Stimulated activated effector memory CD8-positive, alpha-beta T cell treated with anti-CD3 and anti-CD28 coated beads, Interleukin-12 subunit alpha, Interleukin-12 subunit beta, amount 100 ng/mL, for 72 hours (primary cell): ENCODE measurements around the gene HS6ST3.

ENCODE experiments used
- ATAC-seq: fragments of 150-1000 bp; cut with Tn5 transposase; 2 replicates; pipeline ENCODE4 v1.10.0; 2021
- DNase-seq, 2 donors: peaks; one replicate each; pipeline ENCODE4 v3.0.0; 2021 to 2022; ENCODE audit warnings: low spot score in 2 of 2
- H3K27ac Mint-ChIP-seq: one replicate; pipeline ENCODE4 v1.8.0; 2022; ENCODE audit warnings: mild to moderate bottlenecking, mixed read lengths
- H3K36me3 Mint-ChIP-seq: one replicate; pipeline ENCODE4 v1.8.0; 2022; ENCODE audit warnings: mild to moderate bottlenecking, mixed read lengths
- H3K4me1 Mint-ChIP-seq: one replicate; pipeline ENCODE4 v1.8.0; 2022; ENCODE audit warnings: mixed read lengths
- H3K4me3 Mint-ChIP-seq: one replicate; pipeline ENCODE4 v1.8.0; 2022; ENCODE audit warnings: mild to moderate bottlenecking, mixed read lengths
- H3K9me3 Mint-ChIP-seq: one replicate; pipeline ENCODE4 v1.8.0; 2022; ENCODE audit warnings: mixed read lengths

The HS6ST3 gene

GRCh38 chr13:96780105-96780504, 690.2 kb downstream of the HS6ST3 start:
- no peak for ATAC-seq

GRCh38 chr13:96781141-96781540, 691.2 kb downstream of the HS6ST3 start:
- no peaks in the 10 kb centered on the region for H3K36me3 Mint-ChIP-seq
- DNase-seq (no peak), ATAC-seq (no peak)
- H3K9me3 Mint-ChIP-seq = peaks cover 14% of the 10 kb centered on the region
- no peak overlapping the region for H3K27ac Mint-ChIP-seq
- H3K4me3 Mint-ChIP-seq = no peak overlapping the region
- H3K4me1 Mint-ChIP-seq = no peaks in the 10 kb centered on the region

More at GRCh38 chr13:96780105-96780504, 690.2 kb downstream of the HS6ST3 start:
- DNase-seq = no peak
- Mint-ChIP-seq H3K4me3 (no peak overlapping the region), H3K4me1 (no peaks in the 10 kb centered on the region), H3K36me3 (no peaks in the 10 kb centered on the region), H3K9me3 (peaks cover 19% of the 10 kb centered on the region), H3K27ac (no peak overlapping the region)

GRCh38 chr13:96782186-96782585, 692.3 kb downstream of the HS6ST3 start:
- no peak overlapping the region for H3K27ac Mint-ChIP-seq
- ATAC-seq (no peak), DNase-seq (no peak)
- no peak overlapping the region for H3K4me3 Mint-ChIP-seq
- peaks cover 14% of the 10 kb centered on the region for H3K9me3 Mint-ChIP-seq
- H3K36me3 Mint-ChIP-seq = no peaks in the 10 kb centered on the region
- no peaks in the 10 kb centered on the region for H3K4me1 Mint-ChIP-seq

GRCh38 chr13:96783057-96783456, 693.1 kb downstream of the HS6ST3 start:
- H3K4me3 Mint-ChIP-seq = no peak overlapping the region
- no peaks in the 10 kb centered on the region for H3K36me3 Mint-ChIP-seq
- no peaks in the 10 kb centered on the region for H3K4me1 Mint-ChIP-seq
- H3K27ac Mint-ChIP-seq = no peak overlapping the region
- ATAC-seq = no peak
- H3K9me3 Mint-ChIP-seq = peaks cover 10% of the 10 kb centered on the region
- no peak for DNase-seq

DNA sequence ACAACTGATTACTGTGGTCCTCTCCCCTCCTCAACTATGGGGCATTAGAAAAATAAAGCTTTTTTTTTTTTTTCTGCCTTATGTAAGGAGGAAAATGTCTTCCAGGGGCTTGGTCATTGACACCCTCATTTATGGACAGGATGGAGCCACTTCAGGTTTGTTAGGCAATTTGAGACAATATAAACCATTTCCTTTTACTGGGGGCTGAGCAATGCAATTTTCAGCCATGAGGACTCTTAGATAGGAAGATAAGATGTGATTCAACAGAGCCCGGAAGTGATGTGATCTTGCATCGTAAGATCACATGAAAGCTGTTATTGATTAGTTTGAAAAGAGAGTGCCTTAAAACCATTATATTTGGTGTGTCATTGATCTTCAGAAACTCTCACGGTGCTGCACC, 693.6 kb downstream of the HS6ST3 start:
- Mint-ChIP-seq H3K4me3 (no peak overlapping the region), H3K4me1 (no peaks in the 10 kb centered on the region), H3K27ac (no peak overlapping the region), H3K36me3 (no peaks in the 10 kb centered on the region), H3K9me3 (peaks cover 10% of the 10 kb centered on the region)
- DNase-seq (no peak), ATAC-seq (no peak)

- DNase-seq = no peak
- no peaks in the 10 kb centered on the region for H3K36me3 Mint-ChIP-seq
- H3K27ac Mint-ChIP-seq = no peak overlapping the region
Observed at GRCh38 chr13:96785986-96786385, 696.1 kb downstream of the HS6ST3 start.

GRCh38 chr13:96792188-96792587, 702.3 kb downstream of the HS6ST3 start:
- no peak for ATAC-seq

More at GRCh38 chr13:96785986-96786385, 696.1 kb downstream of the HS6ST3 start:
- H3K4me3 Mint-ChIP-seq = no peak overlapping the region
- no peaks in the 10 kb centered on the region for H3K4me1 Mint-ChIP-seq
- no peak for ATAC-seq
- peaks cover 7% of the 10 kb centered on the region for H3K9me3 Mint-ChIP-seq

GRCh38 chr13:96792736-96793403, 703.0 kb downstream of the HS6ST3 start:
- Mint-ChIP-seq H3K4me1 (no peaks in the 10 kb centered on the region), H3K4me3 (no peak overlapping the region), H3K27ac (no peak overlapping the region), H3K9me3 (peaks cover 3% of the 10 kb centered on the region), H3K36me3 (no peaks in the 10 kb centered on the region)
- no peak for DNase-seq
- ATAC-seq = no peak

More at GRCh38 chr13:96792188-96792587, 702.3 kb downstream of the HS6ST3 start:
- Mint-ChIP-seq H3K27ac (no peak overlapping the region), H3K9me3 (peaks cover 3% of the 10 kb centered on the region), H3K36me3 (no peaks in the 10 kb centered on the region), H3K4me1 (no peaks in the 10 kb centered on the region), H3K4me3 (no peak overlapping the region)
- no peak for DNase-seq

DNA sequence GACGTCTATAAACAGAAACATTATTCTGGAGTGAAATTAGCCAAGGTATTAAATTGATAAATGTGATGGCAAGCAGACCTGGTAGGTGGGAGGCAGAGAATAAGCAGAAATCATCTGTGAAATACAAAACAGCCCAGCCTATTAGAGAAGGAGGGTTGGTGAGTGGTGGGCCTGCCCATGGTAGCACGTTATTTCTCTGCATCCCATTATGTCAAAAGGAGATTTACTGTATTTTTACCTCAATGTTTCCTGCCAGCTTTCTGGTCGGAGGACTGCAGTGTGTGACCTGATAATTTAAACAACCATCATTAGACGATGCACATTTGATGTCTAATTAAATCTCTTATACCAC, 703.5 kb downstream of the HS6ST3 start:
- Mint-ChIP-seq H3K36me3 (no peaks in the 10 kb centered on the region), H3K4me3 (no peak overlapping the region), H3K27ac (no peak overlapping the region), H3K4me1 (no peaks in the 10 kb centered on the region), H3K9me3 (peaks cover 3% of the 10 kb centered on the region)
- DNase-seq (no peak), ATAC-seq (no peak)

- Mint-ChIP-seq H3K27ac (no peak overlapping the region), H3K36me3 (no peaks in the 10 kb centered on the region), H3K9me3 (no peaks in the 10 kb centered on the region), H3K4me1 (no peaks in the 10 kb centered on the region), H3K4me3 (no peak overlapping the region)
- DNase-seq = no peak
- ATAC-seq = no peak
Observed at GRCh38 chr13:96794669-96795068, 704.8 kb downstream of the HS6ST3 start.

GRCh38 chr13:96795670-96796069, 705.8 kb downstream of the HS6ST3 start:
- ATAC-seq (no peak), DNase-seq (no peak)
- Mint-ChIP-seq H3K9me3 (peaks cover 2% of the 10 kb centered on the region), H3K4me1 (no peaks in the 10 kb centered on the region), H3K36me3 (no peaks in the 10 kb centered on the region), H3K27ac (no peak overlapping the region), H3K4me3 (no peak overlapping the region)

GRCh38 chr13:96796091-96796633, 706.3 kb downstream of the HS6ST3 start:
- Mint-ChIP-seq H3K9me3 (peaks cover 7% of the 10 kb centered on the region), H3K4me3 (no peak overlapping the region), H3K36me3 (no peaks in the 10 kb centered on the region), H3K4me1 (no peaks in the 10 kb centered on the region), H3K27ac (no peak overlapping the region)
- DNase-seq (no peak), ATAC-seq (no peak)

DNA sequence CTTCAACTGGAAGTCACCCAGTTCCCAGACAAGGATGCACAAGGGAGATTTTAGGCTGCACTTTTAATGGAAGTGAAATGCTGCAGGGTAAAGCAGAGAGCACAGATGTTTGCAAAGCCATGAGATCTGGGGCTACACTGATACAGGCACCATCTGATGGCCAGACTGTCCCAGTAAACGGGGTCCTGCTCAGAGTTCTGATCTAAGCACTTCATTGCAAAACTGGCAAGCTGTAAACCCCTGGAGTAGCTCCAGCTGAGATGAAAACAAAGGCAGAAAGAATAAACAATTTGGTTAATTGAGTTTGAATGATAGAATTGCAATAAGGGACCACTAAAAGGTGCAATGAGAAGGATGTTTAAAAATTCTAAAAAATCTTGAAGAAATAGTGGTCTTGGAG, 707.2 kb downstream of the HS6ST3 start:
- ATAC-seq (no peak), DNase-seq (no peak)
- H3K4me3 Mint-ChIP-seq = no peak overlapping the region
- no peak overlapping the region for H3K27ac Mint-ChIP-seq
- H3K4me1 Mint-ChIP-seq = no peaks in the 10 kb centered on the region
- peaks cover 7% of the 10 kb centered on the region for H3K9me3 Mint-ChIP-seq
- H3K36me3 Mint-ChIP-seq = no peaks in the 10 kb centered on the region

GRCh38 chr13:96803456-96804100, 713.7 kb downstream of the HS6ST3 start:
- ATAC-seq = no peak
- Mint-ChIP-seq H3K27ac (no peak overlapping the region), H3K4me3 (no peak overlapping the region), H3K4me1 (no peaks in the 10 kb centered on the region), H3K9me3 (peaks cover 15% of the 10 kb centered on the region), H3K36me3 (no peaks in the 10 kb centered on the region)
- DNase-seq = no peak

GRCh38 chr13:96804174-96804573, 714.3 kb downstream of the HS6ST3 start:
- Mint-ChIP-seq H3K4me1 (no peaks in the 10 kb centered on the region), H3K27ac (no peak overlapping the region), H3K36me3 (no peaks in the 10 kb centered on the region), H3K9me3 (peaks cover 15% of the 10 kb centered on the region), H3K4me3 (no peak overlapping the region)
- no peak for DNase-seq
- no peak for ATAC-seq

DNA sequence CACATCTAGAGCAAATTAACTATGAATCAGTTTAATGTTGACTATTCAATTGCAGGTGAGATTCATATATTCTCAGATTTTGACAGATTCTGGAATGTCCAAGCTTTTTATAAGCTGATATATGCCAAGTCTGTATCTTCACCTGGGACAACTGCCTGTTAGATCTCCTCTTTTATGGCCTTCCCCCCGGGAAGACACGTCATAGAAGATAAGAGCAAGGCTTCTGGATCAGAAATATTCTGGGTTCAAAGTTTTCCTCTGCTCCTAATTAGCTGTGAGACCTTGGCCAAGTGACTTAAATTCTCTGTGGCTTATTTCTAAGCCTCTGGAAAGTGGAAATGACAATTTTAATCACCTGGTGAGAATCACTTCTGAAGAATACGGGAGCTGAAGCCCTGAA, 716.8 kb downstream of the HS6ST3 start:
- Mint-ChIP-seq H3K4me3 (no peak overlapping the region), H3K9me3 (peaks cover 8% of the 10 kb centered on the region), H3K4me1 (no peaks in the 10 kb centered on the region), H3K36me3 (no peaks in the 10 kb centered on the region), H3K27ac (no peak overlapping the region)
- ATAC-seq (no peak), DNase-seq (no peak)
